ENCODE measurements around the gene ST3GAL3.

The ST3GAL3 gene

GRCh38 chr1:43789604-43790550 is 82.5 kb downstream of the ST3GAL3 start:
- Histone ChIP-seq H3K27me3 (no peaks in the 10 kb centered on the region), H3K9me3 (no peaks in the 10 kb centered on the region), H3K36me3 (no peaks in the 10 kb centered on the region), H3K4me3 (ENCODE audit: low read depth, low read length) (no peak overlapping the region), H3K4me1 (no peaks in the 10 kb centered on the region; the same call in 1 of the 2 replicates)
- no peak for DNase-seq
- no peak for TF ChIP-seq CTCF (IDR thresholded peaks at IDR 0.05; ENCODE audit: low read depth, low read length)

GRCh38 chr1:43791243-43791642 is 83.9 kb downstream of the ST3GAL3 start:
- no peak for DNase-seq
- no peaks in the 10 kb centered on the region for H3K36me3 ChIP-seq

GRCh38 chr1:43796111-43796581 is 88.8 kb downstream of the ST3GAL3 start:
- no peaks in the 10 kb centered on the region for H3K36me3 ChIP-seq
- H3K27me3 ChIP-seq = no peaks in the 10 kb centered on the region
- TF ChIP-seq CTCF (IDR thresholded peaks at IDR 0.05; ENCODE audit: low read depth, low read length) = no peak
- H3K4me3 ChIP-seq (ENCODE audit: low read depth, low read length) = no peak overlapping the region
- no peak for DNase-seq
- H3K9me3 ChIP-seq = no peaks in the 10 kb centered on the region
- no peaks in the 10 kb centered on the region for H3K4me1 ChIP-seq

More at GRCh38 chr1:43791243-43791642, 83.9 kb downstream of the ST3GAL3 start:
- TF ChIP-seq CTCF (IDR thresholded peaks at IDR 0.05; ENCODE audit: low read depth, low read length) = no peak
- Histone ChIP-seq H3K4me1 (no peaks in the 10 kb centered on the region; the same call in 1 of the 2 replicates), H3K9me3 (no peaks in the 10 kb centered on the region), H3K4me3 (ENCODE audit: low read depth, low read length) (no peak overlapping the region), H3K27me3 (no peaks in the 10 kb centered on the region)

- no peaks in the 10 kb centered on the region for H3K4me1 ChIP-seq
- H3K36me3 ChIP-seq = no peaks in the 10 kb centered on the region
- no peaks in the 10 kb centered on the region for H3K27me3 ChIP-seq
- DNase-seq = no peak
- TF ChIP-seq CTCF (IDR thresholded peaks at IDR 0.05; ENCODE audit: low read depth, low read length) = no peak
- H3K4me3 ChIP-seq (ENCODE audit: low read depth, low read length) = no peak overlapping the region
- no peaks in the 10 kb centered on the region for H3K9me3 ChIP-seq
Measured at GRCh38 chr1:43797891-43798290, 90.6 kb downstream of the ST3GAL3 start.

- no peak overlapping the region for H3K4me3 ChIP-seq (ENCODE audit: low read depth, low read length)
- no peaks in the 10 kb centered on the region for H3K36me3 ChIP-seq
- no peaks in the 10 kb centered on the region for H3K27me3 ChIP-seq
- H3K9me3 ChIP-seq = no peaks in the 10 kb centered on the region
- no peaks in the 10 kb centered on the region for H3K4me1 ChIP-seq
- no peak for TF ChIP-seq CTCF (IDR thresholded peaks at IDR 0.05; ENCODE audit: low read depth, low read length)
- no peak for DNase-seq
Measured at GRCh38 chr1:43799656-43800635, 92.6 kb downstream of the ST3GAL3 start.

All from BE2C (cell line).